Stimulated activated CD8-positive, alpha-beta memory T cell treated with anti-CD3 and anti-CD28 coated beads, Interleukin-4, amount 100 ng/mL, for 48 hours (primary cell): ENCODE measurements around the gene SUN1.
"Not testable (repeated sequence)": the region's sequence is repeated elsewhere in the genome, so short reads cannot be mapped to it uniquely, and the experiment has no call there.

Source experiments
- DNase-seq: peaks from one replicate; pipeline ENCODE4 v3.0.0-alpha.2; 2020

Gene SUN1

GRCh38 chr7:835021-835420 is 2.7 kb downstream of the SUN1 start:
- no peak for DNase-seq

- DNase-seq, result no peak
Measured at GRCh38 chr7:835485-836401, 3.5 kb downstream of the SUN1 start.

GRCh38 chr7:836429-836828 is 4.2 kb downstream of the SUN1 start:
- DNase-seq, result no peak

- no peak for DNase-seq
Measured at GRCh38 chr7:837001-837400, 4.7 kb downstream of the SUN1 start.

- no peak for DNase-seq
Measured at GRCh38 chr7:840001-840600, 7.8 kb downstream of the SUN1 start.

GRCh38 chr7:841943-842342 is 9.7 kb downstream of the SUN1 start:
- DNase-seq, result no peak

- no peak for DNase-seq
Measured at GRCh38 chr7:842431-843031, 10.3 kb downstream of the SUN1 start.

GRCh38 chr7:843230-843629 is 11.0 kb downstream of the SUN1 start:
- no peak for DNase-seq

- DNase-seq, result no peak
Measured at GRCh38 chr7:844043-844442, 11.8 kb downstream of the SUN1 start.

- DNase-seq, result no peak
Measured at GRCh38 chr7:844514-844913, 12.2 kb downstream of the SUN1 start.

- DNase-seq, result no peak
Measured at GRCh38 chr7:845091-845490, 12.8 kb downstream of the SUN1 start.

GRCh38 chr7:845731-846130 is 13.5 kb downstream of the SUN1 start:
- no peak for DNase-seq

GRCh38 chr7:846958-847650 is 14.8 kb downstream of the SUN1 start:
- not testable (repeated sequence) for DNase-seq

- not testable (repeated sequence) for DNase-seq
Measured at GRCh38 chr7:847728-848127, 15.5 kb downstream of the SUN1 start.

GRCh38 chr7:849145-849544 is 16.9 kb downstream of the SUN1 start:
- DNase-seq, result no peak

- no peak for DNase-seq
Measured at GRCh38 chr7:849781-850180, 17.5 kb downstream of the SUN1 start.

GRCh38 chr7:851204-851603 is 18.9 kb downstream of the SUN1 start:
- no peak for DNase-seq

- DNase-seq, result no peak
Measured at GRCh38 chr7:853366-854117, 21.3 kb downstream of the SUN1 start.

GRCh38 chr7:854118-854775 is 22.0 kb downstream of the SUN1 start:
- no peak for DNase-seq

- DNase-seq, result no peak
Measured at GRCh38 chr7:855686-856369, 23.6 kb downstream of the SUN1 start.

- no peak for DNase-seq
Measured at GRCh38 chr7:856444-857095, 24.3 kb downstream of the SUN1 start.
